ENCODE results near the gene FBLIM1. TPM values are rescaled to one million over a fixed set of nuclear protein-coding genes. Genes with fewer than 3 reads are reported as not detected.
A peak's percentile ranks its signal among the peaks of the same experiment; 100 is the strongest.

FBLIM1 gene, protein sequence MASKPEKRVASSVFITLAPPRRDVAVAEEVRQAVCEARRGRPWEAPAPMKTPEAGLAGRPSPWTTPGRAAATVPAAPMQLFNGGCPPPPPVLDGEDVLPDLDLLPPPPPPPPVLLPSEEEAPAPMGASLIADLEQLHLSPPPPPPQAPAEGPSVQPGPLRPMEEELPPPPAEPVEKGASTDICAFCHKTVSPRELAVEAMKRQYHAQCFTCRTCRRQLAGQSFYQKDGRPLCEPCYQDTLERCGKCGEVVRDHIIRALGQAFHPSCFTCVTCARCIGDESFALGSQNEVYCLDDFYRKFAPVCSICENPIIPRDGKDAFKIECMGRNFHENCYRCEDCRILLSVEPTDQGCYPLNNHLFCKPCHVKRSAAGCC
- total RNA-seq (2022) = 25.6 and 26.8 TPM in 2 replicates
- percentile 53 among the genes with signal in this experiment for Bru-seq, nascent RNA
- BruChase-seq, experiment 1, labeled RNA remaining after a 6-hour chase = percentile 55 among the genes with signal in this experiment
- percentile 54 among the genes with signal in this experiment for BruChase-seq, experiment 2, labeled RNA remaining after a 2-hour chase
- long read RNA-seq, partial matches to known transcripts = 15 of 23 reads
- long read RNA-seq, other reads (novel, unspliced or antisense) = 8 of 23 reads

DNA sequence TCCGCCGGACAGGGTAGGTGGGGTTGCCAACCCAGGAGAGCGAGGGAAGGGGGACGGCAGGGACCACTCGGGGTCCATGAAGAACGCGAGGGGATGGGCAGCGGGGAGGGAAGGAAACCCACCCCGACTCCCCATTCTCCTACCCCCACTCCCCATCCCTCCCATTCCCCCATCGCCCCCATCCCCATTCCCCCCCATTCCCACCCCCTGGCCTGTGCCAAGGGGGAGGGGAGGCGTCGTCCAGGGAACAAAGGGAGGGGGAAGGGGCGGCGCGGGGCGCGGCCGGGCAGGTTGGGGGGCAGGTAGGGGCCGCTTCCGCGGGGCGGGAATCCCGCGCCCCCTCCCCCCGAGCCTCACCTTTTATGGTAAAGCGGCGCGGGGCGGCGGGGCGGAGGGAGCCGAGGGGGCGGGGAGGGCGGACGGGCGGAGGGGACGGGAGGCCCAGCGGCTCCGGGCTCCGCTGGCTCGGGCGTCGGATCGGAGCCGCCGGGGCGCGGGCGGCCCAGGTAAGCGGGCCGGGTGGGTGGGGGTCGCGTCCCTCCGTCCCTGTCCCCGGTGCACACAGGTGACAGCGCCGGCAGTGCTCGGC lies at the start of gene FBLIM1:
TSS of gene FBLIM1 (plus strand) at position 453 of the 589 bp plus-strand sequence. CDS start 6,189 bp downstream, outside the sequence.
- no peak for DNase-seq
- H3K9me3 Mint-ChIP-seq (ENCODE audit: low read depth, unreplicated experiment) = no peaks in the 10 kb centered on the region
- peak within 1 kb of the TSS; percentile 66 for H3K4me3 Mint-ChIP-seq (ENCODE audit: low read depth, unreplicated experiment)
- CTCF ChIA-PET = no interaction called here
- intact Hi-C loops (cut with micrococcal nuclease; ENCODE audit: unreplicated experiment) = no loop called here
- H3K36me3 Mint-ChIP-seq (ENCODE audit: insufficient read depth, unreplicated experiment) = peaks cover 11% of the 10 kb centered on the region
- TF ChIP-seq, protein P1, sequence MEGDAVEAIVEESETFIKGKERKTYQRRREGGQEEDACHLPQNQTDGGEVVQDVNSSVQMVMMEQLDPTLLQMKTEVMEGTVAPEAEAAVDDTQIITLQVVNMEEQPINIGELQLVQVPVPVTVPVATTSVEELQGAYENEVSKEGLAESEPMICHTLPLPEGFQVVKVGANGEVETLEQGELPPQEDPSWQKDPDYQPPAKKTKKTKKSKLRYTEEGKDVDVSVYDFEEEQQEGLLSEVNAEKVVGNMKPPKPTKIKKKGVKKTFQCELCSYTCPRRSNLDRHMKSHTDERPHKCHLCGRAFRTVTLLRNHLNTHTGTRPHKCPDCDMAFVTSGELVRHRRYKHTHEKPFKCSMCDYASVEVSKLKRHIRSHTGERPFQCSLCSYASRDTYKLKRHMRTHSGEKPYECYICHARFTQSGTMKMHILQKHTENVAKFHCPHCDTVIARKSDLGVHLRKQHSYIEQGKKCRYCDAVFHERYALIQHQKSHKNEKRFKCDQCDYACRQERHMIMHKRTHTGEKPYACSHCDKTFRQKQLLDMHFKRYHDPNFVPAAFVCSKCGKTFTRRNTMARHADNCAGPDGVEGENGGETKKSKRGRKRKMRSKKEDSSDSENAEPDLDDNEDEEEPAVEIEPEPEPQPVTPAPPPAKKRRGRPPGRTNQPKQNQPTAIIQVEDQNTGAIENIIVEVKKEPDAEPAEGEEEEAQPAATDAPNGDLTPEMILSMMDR (IDR thresholded peaks at IDR 0.05; ENCODE audit: unreplicated experiment) = no peak
- BruUV-seq (replicated peaks) = no TSS peak
- no peak within 1 kb of the TSS for H3K27ac Mint-ChIP-seq (ENCODE audit: unreplicated experiment)
- peaks cover 9% of the 10 kb centered on the region for H3K4me1 Mint-ChIP-seq (ENCODE audit: low read depth, unreplicated experiment)
- no peaks in the 10 kb centered on the region for H3K27me3 Mint-ChIP-seq (ENCODE audit: unreplicated experiment)

DNA sequence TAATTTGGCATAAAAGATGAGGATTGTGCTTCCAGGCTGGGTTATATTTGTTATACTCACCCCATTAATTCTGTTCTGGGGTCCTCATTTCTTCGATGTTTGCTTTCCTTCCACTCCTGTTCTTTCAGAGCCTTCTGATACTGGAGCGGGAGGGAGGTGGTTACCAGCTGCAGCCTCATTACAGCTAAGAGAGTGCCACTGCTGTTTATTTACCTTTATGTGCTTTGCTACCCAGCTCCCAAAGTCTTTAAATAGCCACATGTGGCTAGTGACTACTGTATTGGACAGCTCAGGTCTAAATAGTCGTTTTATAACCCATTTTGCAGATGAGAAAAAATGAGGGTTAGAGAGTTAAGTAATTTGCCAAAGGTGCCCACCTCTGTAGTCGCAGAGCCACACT lies 49.4 kb upstream of the FBLIM1 start:
- no peak overlapping the region for H3K27ac Mint-ChIP-seq (ENCODE audit: unreplicated experiment)
- H3K27me3 Mint-ChIP-seq (ENCODE audit: unreplicated experiment) = no peaks in the 10 kb centered on the region
- DNase-seq = no peak
- H3K36me3 Mint-ChIP-seq (ENCODE audit: insufficient read depth, unreplicated experiment) = no peaks in the 10 kb centered on the region
- intact Hi-C loops (cut with micrococcal nuclease; ENCODE audit: unreplicated experiment) = no loop called here
- BruUV-seq (replicated peaks) = no TSS peak
- H3K4me3 Mint-ChIP-seq (ENCODE audit: low read depth, unreplicated experiment) = no peak overlapping the region
- no peaks in the 10 kb centered on the region for H3K4me1 Mint-ChIP-seq (ENCODE audit: low read depth, unreplicated experiment)
- no peaks in the 10 kb centered on the region for H3K9me3 Mint-ChIP-seq (ENCODE audit: low read depth, unreplicated experiment)
- TF ChIP-seq, protein P1 (IDR thresholded peaks at IDR 0.05; ENCODE audit: unreplicated experiment) = no peak
- CTCF ChIA-PET = no interaction called here

DNA sequence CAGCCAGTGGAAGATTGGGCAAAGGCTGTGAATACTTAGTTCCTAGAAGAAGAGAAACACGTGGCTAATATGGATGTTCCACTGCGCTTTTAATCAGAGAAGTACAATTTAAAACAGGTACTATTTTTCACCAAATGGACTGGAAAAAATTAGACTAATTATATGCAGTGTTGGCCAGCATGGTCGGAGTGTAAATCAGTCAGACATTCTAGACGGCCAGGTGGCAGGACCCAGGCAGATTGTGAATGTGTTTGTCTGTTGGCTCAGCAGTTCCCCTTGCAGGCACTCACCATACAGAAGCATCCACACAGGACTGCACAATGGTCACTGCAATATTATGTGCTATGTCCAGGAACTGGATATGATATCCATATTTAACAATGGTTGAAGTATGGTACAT lies 46.4 kb upstream of the FBLIM1 start:
- no peak overlapping the region for H3K4me3 Mint-ChIP-seq (ENCODE audit: low read depth, unreplicated experiment)
- no TSS peak for BruUV-seq (replicated peaks)
- CTCF ChIA-PET = no interaction called here
- no peaks in the 10 kb centered on the region for H3K4me1 Mint-ChIP-seq (ENCODE audit: low read depth, unreplicated experiment)
- no peaks in the 10 kb centered on the region for H3K9me3 Mint-ChIP-seq (ENCODE audit: low read depth, unreplicated experiment)
- no peak for DNase-seq
- intact Hi-C loops (cut with micrococcal nuclease; ENCODE audit: unreplicated experiment) = no loop called here
- TF ChIP-seq, protein P1 (IDR thresholded peaks at IDR 0.05; ENCODE audit: unreplicated experiment) = no peak
- H3K27ac Mint-ChIP-seq (ENCODE audit: unreplicated experiment) = no peak overlapping the region
- H3K27me3 Mint-ChIP-seq (ENCODE audit: unreplicated experiment) = no peaks in the 10 kb centered on the region
- H3K36me3 Mint-ChIP-seq (ENCODE audit: insufficient read depth, unreplicated experiment) = no peaks in the 10 kb centered on the region

DNA sequence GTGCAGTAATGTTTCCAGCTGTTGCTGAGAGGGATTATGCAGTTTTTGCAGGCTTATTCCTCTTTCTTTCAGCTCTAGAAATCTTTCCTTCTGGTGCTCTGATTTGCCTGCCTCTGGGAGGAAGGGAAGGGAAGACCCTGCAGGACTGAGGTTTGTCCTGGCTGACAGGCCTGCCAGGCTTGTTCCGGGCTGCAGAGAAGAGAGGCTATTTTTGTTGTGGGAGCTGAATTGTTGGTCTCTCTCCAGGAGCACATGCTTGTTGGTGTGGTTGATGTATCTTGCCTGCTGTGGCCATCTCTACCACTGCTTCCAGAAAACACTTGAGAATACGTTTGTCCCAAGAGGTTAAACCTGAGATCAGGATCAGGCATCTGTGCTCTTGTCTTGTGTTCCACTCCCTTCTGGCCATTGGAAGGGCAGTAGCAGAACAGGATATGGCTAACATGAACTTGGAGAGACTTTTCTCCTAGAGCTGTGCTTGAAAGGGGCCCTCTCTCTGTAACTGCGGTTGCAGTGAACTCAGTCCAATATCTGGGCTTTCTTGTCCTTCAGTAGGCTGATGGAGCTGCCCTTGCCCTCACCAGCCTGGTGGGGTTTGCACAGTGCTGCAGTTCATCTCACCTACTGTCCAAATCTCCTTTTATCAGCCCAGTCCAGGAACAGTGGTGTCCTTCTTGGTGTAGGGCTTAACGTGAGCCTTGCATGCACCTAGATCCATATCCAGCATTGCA lies 44.0 kb upstream of the FBLIM1 start:
- Mint-ChIP-seq H3K4me1 (ENCODE audit: low read depth, unreplicated experiment) (no peaks in the 10 kb centered on the region), H3K4me3 (ENCODE audit: low read depth, unreplicated experiment) (no peak overlapping the region), H3K36me3 (ENCODE audit: insufficient read depth, unreplicated experiment) (peaks cover 5% of the 10 kb centered on the region), H3K27me3 (ENCODE audit: unreplicated experiment) (no peaks in the 10 kb centered on the region), H3K9me3 (ENCODE audit: low read depth, unreplicated experiment) (no peaks in the 10 kb centered on the region), H3K27ac (ENCODE audit: unreplicated experiment) (no peak overlapping the region)
- TF ChIP-seq, protein P1 (IDR thresholded peaks at IDR 0.05; ENCODE audit: unreplicated experiment) = no peak
- intact Hi-C loops (cut with micrococcal nuclease; ENCODE audit: unreplicated experiment) = no loop called here
- BruUV-seq (replicated peaks) = no TSS peak
- DNase-seq = no peak
- CTCF ChIA-PET = no interaction called here

Measured in Calu3 (cell line).